ENCODE data around the gene NAA11.

GRCh38 chr4:79295086-79295485, 30.8 kb downstream of the NAA11 start:
- TF ChIP-seq CTCF (IDR thresholded peaks at IDR 0.05) (no peak), POLR2A (IDR thresholded peaks at IDR 0.05) (no peak)
